Testis (tissue), 2 donors: ENCODE data around the gene FANCE.

Experiments
- CTCF ChIP-seq, 3 experiments: fragments of 450-650 bp in 2 of 3; fragments of 200-600 bp in 1 of 3; sonication (generic) in 1 of 3; IDR thresholded peaks; one replicate each; pipeline ENCODE4 v1.5.1; 2016 to 2019; ENCODE audit warnings: antibody characterized with exemption in 3 of 3, mild to moderate bottlenecking in 2 of 3, moderate library complexity in 1 of 3
- POLR2A ChIP-seq: fragments of 450-650 bp; IDR thresholded peaks from one replicate; pipeline ENCODE4 v1.6.1; 2017; ENCODE audit warnings: antibody characterized with exemption, mild to moderate bottlenecking, moderate library complexity

GRCh38 chr6:35483893-35484645 lies 31.9 kb downstream of the FANCE start:
- no peak for TF ChIP-seq CTCF (IDR thresholded peaks at IDR 0.05)
- TF ChIP-seq POLR2A, result no peak
